SU-DHL-6 (cell line): Measurements from ENCODE around the gene SLC2A4RG.

Source experiments
- EZH2phosphoT487 ChIP-seq: fragments of 200-600 bp; sonication (generic), shearing (Covaris generic); conservative IDR thresholded peaks from 2 replicates; pipeline ENCODE4 v1.6.1; 2018; ENCODE audit warnings: mild to moderate bottlenecking, antibody characterized with exemption, low read length, moderate library complexity, mixed read lengths
- TF ChIP-seq, protein P1 (sequence below): fragments of 200-600 bp; sonication (generic); IDR thresholded peaks from one replicate; pipeline ENCODE4 v1.5.1; 2017; ENCODE audit warnings: antibody characterized with exemption, mild to moderate bottlenecking, low read length, moderate library complexity; ENCODE audit not compliant: insufficient read depth, poor library complexity, severe bottlenecking

DNA sequence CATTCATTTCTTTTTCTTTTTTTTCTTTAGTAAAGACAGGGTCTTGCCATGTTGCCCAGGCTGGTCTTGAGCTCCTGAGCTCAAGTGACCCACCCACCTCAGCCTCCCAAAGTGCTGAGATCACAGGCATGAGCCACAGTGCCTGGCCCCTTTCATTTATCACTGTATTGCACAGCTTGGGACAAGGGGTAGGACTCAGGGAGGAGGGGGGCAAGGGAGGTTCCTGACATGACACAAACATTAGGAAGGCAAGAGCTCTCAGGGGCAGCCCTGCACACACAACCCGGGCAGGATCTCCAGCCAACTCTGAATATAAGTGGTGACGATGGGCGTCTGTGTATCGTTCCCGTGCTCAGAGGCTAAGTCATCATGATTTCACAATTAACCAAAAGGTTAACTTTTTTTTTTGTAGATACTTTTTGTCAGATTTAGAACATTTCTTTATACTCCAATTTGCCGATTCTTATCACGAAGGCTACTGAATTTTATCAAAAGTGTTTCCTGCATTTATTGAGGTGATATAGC lies 19.9 kb downstream of the SLC2A4RG start:
- TF ChIP-seq, protein P1, sequence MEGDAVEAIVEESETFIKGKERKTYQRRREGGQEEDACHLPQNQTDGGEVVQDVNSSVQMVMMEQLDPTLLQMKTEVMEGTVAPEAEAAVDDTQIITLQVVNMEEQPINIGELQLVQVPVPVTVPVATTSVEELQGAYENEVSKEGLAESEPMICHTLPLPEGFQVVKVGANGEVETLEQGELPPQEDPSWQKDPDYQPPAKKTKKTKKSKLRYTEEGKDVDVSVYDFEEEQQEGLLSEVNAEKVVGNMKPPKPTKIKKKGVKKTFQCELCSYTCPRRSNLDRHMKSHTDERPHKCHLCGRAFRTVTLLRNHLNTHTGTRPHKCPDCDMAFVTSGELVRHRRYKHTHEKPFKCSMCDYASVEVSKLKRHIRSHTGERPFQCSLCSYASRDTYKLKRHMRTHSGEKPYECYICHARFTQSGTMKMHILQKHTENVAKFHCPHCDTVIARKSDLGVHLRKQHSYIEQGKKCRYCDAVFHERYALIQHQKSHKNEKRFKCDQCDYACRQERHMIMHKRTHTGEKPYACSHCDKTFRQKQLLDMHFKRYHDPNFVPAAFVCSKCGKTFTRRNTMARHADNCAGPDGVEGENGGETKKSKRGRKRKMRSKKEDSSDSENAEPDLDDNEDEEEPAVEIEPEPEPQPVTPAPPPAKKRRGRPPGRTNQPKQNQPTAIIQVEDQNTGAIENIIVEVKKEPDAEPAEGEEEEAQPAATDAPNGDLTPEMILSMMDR: no peak
- TF ChIP-seq EZH2phosphoT487: no peak
